HG02623 (cell line): Measurements from ENCODE around the gene MRFAP1L1.
A peak's percentile ranks its signal among the peaks of the same experiment; 100 is the strongest.
"Not testable (repeated sequence)": the region's sequence is repeated elsewhere in the genome, so short reads cannot be mapped to it uniquely, and the experiment has no call there.

Source experiments
- ATAC-seq: cut with Tn5 transposase; IDR thresholded peaks from one replicate; pipeline ENCODE4 v1.9.1; 2021; ENCODE audit warnings: moderate library complexity; ENCODE audit not compliant: unreplicated experiment

The MRFAP1L1 gene

DNA sequence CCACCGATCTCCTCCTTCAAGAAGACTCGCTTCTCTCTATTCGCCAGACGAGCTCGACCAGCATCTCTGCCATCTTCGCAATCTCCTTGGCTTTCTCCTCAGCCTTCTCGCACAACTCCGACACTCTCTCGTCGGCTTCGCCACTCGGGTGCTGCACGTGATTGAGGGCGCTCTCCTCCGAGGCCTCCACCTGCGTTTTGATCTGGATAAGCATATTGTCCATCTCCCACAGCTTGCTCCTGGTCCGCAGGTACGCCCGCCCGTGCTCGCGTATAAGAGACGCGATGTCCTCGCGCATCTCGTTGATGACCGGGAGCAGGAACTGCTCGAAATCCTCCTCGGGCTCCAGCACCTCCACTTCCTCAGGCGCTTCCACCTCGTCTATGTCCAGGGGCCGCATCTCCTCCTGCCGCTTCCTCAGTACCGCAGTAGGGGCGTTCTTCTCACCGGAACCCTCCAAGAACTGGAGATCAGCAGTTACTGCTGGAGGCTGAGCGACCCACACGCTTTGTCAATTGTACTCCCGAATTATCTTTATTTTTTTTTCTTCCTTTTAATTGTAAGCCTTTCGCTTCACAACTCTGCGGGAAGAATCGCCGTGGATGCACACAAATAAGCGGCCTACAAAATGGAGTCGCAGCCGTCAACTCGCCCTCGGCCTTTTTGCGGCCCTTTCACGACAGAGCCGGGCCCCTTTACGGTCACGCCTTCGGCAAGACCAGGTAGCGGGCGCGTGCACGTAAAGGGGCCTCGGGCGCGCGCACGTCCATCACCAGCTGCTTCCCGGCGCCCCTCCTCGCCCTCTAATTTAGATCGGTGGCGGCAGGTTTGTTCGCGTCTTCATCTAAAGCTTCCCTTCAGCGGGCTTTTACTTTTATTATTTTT lies at the start of gene MRFAP1L1:
TSS of gene MRFAP1L1 (minus strand) at position 636 of the 885 bp plus-strand sequence. CDS start at position 400, 236 bp downstream.
- ATAC-seq = peak; percentile 55

GRCh38 chr4:6758728-6759127 lies 49.1 kb upstream of the MRFAP1L1 start:
- no peak for ATAC-seq

- not testable (repeated sequence) for ATAC-seq
Observed at GRCh38 chr4:6756345-6756744, 46.7 kb upstream of the MRFAP1L1 start.

GRCh38 chr4:6755088-6755753 lies 45.6 kb upstream of the MRFAP1L1 start:
- ATAC-seq = no peak

DNA sequence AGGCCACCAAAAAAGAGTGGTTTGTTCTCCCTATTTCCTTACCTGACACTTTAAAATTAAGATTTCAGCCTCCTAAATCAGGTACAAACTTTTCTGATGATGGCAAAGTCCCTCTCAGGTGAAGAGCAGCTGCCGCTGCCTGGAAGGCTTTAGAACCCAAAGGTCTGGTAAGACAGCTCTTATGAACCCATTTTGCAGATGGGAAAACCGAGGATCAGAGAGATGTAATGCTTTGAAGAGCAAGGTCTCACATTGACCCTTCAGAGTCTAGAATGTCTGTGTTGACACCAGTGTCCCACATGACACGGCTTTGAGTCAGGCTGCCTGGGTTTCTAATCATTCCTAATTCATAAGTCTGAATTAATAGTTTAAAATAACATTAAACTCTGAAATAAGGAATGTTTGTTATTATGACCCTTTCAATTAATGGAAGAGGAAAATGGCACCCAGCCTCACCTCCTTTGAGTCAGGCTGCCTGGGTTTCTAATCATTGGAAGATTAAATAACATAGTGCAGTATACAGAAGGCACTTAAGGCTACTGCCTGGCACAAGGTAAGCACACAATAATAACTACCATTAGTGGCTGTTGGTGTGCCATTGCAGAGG lies 44.9 kb upstream of the MRFAP1L1 start:
- ATAC-seq = no peak

- ATAC-seq = no peak
Observed at GRCh38 chr4:6753891-6754290, 44.2 kb upstream of the MRFAP1L1 start.

DNA sequence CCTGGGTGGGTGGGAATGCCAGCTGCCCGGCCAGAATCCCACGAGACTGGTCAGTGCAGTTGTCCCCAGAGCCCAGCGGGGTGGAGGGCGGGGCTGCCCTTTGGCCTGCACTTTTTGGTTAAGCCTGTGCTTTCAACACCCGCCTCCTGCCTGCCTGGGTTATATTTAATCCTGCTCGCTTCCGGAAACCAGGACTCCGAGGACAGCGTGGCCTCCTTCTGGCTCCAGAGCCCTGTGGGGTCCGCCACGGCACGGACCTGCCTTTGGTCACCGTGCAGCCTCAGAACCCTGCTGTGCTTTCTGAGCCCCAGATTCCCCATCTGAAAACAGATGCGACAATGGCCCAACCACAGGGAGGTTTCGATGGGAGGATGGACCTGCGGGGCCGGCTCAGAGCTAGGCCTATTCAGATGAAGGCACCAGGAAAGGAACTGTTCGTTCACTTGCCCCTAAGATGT lies 43.5 kb upstream of the MRFAP1L1 start:
- no peak for ATAC-seq

- no peak for ATAC-seq
Observed at GRCh38 chr4:6752486-6752829, 42.8 kb upstream of the MRFAP1L1 start.

DNA sequence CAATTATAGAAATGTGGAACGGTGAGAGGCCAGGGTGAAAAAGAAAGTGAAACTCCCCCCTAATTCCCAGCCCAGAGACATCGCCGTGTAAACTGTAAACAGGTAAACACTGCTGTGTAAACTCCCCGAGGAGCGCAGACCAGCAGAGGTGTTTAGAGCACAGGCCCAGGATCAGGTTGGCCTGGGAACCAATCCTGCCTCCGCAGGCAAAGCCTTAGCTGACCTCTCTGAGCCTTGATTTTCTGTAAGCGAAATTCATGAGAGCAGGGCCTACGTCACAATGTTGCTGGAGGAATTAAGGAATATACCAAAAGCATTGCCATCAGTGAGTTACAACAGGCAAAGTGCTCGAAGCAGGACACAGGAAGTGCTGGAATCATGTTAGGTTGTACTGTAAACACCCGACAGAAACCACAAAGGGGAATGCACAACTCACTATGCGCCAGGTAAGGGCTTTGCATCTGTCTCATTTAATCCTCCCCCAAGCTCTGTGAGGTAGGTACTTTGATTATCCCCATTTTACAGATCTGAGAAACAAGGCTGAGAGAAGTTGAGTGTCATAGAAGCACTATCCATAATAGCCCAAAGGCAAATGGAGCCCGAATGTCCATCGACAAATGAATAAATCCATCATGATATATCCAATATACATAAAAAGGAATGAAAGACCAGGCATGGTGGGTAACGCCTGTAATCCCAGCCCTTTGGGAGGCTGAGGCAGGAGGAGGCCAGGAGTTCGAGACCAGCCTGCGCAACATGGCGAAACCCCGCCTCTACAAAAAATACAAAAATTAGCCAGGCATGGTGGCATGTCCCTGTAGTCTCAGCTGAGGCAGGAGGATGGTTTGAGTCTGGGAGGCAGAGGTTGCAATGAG lies 42.2 kb upstream of the MRFAP1L1 start:
- ATAC-seq = no peak

DNA sequence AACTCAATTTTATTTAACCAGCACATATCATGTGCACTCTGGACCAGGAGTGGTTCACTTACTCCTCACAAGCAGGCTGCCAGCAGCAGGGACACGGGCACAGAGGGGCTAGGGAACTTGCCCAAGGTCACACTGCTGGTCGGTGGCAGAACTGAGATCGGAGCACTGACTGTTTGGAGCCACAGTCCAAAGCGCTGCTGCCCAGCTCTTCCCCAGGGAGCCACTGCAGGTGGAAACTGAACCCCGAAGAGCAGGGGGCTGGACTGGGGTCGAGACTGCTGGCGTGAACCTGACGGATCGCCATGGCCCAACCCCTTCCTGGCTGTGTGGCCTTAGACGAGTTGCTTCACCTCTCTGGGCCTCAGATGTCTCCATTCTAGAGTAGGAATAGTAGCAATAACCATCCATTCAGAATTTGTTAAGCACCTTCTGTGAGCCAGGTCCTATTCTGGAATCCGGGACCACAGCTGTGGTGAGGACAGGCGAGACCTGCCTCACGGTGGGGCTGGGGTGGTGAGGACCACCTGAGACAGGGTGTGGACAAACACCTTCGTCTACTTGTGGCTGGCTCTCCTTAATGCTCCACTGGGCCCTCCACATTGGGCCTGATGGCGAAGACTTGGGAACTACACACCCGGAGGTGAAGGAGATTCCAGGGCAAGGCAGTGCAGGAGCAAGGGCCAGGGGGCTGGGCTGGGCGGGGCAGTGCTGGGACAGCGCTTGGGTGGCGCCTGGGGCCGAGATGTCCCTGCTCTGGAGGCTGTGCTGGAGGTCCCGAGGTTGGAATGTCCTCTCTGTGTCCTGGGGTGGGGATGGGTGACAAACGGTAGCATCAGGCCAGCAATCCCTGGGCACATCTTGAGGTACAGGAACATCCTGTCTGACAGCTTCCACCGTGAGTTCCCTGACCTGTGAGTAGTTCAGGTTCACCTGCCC lies 40.9 kb upstream of the MRFAP1L1 start:
- no peak for ATAC-seq

GRCh38 chr4:6749340-6750171 lies 39.9 kb upstream of the MRFAP1L1 start:
- no peak for ATAC-seq

GRCh38 chr4:6748286-6748685 lies 38.6 kb upstream of the MRFAP1L1 start:
- ATAC-seq = no peak

DNA sequence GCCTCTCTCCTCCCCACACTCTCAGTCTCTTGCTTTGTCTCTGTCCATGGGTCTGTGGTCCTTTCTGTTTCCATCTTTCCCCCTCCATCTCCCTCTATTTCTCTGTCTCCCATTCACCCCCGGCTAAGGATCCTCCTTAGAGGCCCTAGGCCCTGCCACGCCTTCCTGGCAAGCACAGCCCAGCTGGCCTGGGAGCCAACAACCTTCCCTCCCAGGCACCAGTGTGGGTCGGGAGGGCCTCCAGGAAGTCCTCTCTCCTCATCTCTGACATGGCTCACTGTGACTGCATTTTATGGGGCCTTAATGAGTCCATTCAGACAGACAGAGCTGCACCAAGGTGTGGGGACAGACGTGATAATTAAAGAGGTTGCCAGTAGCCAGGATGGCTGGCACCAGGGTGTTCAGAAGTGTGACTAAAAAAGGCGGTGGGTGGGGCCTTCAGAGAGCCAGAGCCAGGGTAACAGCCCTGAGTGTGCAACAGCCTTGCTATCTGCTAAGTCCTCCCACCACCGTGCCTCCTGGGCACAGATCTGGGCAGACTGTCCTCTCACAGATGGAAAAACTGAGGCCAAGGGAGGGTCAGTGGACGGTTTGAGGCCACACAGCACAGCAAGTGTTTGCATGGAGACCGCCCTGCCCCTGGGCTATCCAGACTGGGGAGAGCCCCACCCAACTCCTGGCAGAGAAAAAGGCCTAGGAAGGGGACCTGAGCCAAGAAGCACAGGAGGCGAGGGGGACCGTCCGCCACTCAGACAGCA lies 37.8 kb upstream of the MRFAP1L1 start:
- ATAC-seq = no peak

- ATAC-seq = no peak
Observed at GRCh38 chr4:6746721-6747293, 37.1 kb upstream of the MRFAP1L1 start.

DNA sequence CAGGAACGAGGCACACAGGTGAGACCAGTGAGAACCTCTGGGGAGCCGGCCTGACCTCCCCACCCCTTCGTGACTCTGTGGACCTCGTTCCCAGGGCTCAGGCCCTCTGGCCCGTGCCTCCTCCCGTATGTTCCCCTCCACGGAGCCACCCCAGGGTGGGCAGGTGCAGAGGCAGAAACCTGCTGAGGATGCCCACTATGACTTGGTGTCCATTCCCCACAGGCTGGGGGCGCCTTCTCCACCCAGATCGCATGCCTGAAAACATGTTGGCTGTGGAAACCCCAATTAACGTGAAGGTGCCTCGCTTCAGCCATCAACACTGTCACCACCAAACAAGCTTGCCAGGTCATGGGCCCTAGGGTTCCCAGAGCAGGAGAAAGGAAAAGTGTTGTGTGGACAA lies 33.3 kb upstream of the MRFAP1L1 start:
- ATAC-seq = no peak

GRCh38 chr4:6742507-6742906 lies 32.8 kb upstream of the MRFAP1L1 start:
- no peak for ATAC-seq

- ATAC-seq = no peak
Observed at GRCh38 chr4:6740347-6740746, 30.7 kb upstream of the MRFAP1L1 start.

DNA sequence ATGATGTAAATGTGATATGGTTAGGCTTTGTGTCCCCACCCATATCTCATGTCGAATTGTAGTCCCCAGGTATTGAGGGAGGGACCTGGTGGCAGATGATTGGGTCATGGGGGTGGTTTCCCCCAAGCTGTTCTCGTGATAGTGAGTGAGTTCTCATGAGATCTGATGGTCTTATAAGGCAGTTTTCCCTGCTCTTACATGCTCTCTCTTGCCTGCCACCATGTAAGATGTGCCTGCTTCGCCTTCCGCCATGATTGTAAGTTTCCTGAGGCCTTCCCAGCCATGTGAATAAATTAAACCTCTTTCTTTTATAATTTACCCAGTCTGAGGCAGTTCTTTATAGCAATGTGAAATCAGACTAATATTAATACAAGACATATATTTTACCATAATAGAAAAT lies 30.3 kb upstream of the MRFAP1L1 start:
- no peak for ATAC-seq
